Measurements from ENCODE around the gene CTAGE6.
"Not testable (repeated sequence)": the region's sequence is repeated elsewhere in the genome, so short reads cannot be mapped to it uniquely, and the experiment has no call there.

DNA sequence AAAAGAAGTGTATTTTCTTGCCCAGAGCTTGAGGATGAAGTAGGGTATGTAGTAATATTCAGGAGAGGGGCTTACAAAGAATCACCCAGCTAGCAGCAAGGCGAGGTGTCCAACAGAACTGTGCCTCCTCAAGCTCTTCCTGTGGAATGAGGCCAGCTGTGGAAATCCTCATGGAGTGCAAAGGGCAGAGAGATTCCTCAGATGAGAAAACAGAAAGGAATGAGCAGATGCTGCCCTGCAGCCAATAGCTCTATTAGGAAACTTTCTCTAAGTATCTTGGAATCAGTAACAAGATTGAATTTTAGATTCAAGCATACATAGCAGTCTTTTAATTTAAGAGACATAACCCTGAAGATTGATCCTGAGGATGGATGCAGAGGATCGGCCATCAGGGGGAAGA, 38.2 kb upstream of the CTAGE6 start:
- TF ChIP-seq, protein P1, sequence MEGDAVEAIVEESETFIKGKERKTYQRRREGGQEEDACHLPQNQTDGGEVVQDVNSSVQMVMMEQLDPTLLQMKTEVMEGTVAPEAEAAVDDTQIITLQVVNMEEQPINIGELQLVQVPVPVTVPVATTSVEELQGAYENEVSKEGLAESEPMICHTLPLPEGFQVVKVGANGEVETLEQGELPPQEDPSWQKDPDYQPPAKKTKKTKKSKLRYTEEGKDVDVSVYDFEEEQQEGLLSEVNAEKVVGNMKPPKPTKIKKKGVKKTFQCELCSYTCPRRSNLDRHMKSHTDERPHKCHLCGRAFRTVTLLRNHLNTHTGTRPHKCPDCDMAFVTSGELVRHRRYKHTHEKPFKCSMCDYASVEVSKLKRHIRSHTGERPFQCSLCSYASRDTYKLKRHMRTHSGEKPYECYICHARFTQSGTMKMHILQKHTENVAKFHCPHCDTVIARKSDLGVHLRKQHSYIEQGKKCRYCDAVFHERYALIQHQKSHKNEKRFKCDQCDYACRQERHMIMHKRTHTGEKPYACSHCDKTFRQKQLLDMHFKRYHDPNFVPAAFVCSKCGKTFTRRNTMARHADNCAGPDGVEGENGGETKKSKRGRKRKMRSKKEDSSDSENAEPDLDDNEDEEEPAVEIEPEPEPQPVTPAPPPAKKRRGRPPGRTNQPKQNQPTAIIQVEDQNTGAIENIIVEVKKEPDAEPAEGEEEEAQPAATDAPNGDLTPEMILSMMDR (conservative IDR thresholded peaks at IDR 0.05; ENCODE audit: low read depth, low read length), result not testable (repeated sequence)
- TF ChIP-seq EZH2 (IDR thresholded peaks at IDR 0.05; ENCODE audit: low read length, unreplicated experiment), result not testable (repeated sequence)
